Measurements from ENCODE around the gene KCNIP2. TPM values are rescaled to one million over a fixed set of nuclear protein-coding genes. Genes with fewer than 3 reads are reported as not detected.

The KCNIP2 gene
- total and polyA plus RNA-seq, 2 donors (not counting 1 experiment from before 2014, with no cell fraction given): 0.37 to 1.8 TPM

- Histone ChIP-seq H2AFZ (ENCODE audit: low read length) (no peak overlapping the region), H3K4me1 (ENCODE audit: control insufficient read depth, extremely low read depth, insufficient read depth, low read length) (no peaks in the 10 kb centered on the region), H3K36me3 (ENCODE audit: control insufficient read depth, insufficient read depth, low read length) (no peaks in the 10 kb centered on the region), H3K27me3 (ENCODE audit: control insufficient read depth, insufficient read depth, low read length) (no peaks in the 10 kb centered on the region), H4K20me1 (ENCODE audit: control insufficient read depth, extremely low read depth, insufficient read depth, low read length) (no peaks in the 10 kb centered on the region), H3K9me3 (ENCODE audit: control insufficient read depth, insufficient read depth, low read depth, low read length) (no peaks in the 10 kb centered on the region), H3K4me2 (ENCODE audit: extremely low read depth, insufficient read depth, low read length) (no peak overlapping the region), H3K79me2 (ENCODE audit: control insufficient read depth, insufficient read depth, low read length) (no peaks in the 10 kb centered on the region), H3K9ac (ENCODE audit: insufficient read depth, low read length) (no peak overlapping the region), H3K27ac (ENCODE audit: insufficient read depth, low read length) (no peak overlapping the region), H3K4me3 (replicated peaks in 1 of 4; ENCODE audit: control extremely low read depth in 1 of 4, insufficient read depth in 1 of 4, low read depth in 3 of 4, low read length in 4 of 4) (no peak overlapping the region)
- TF ChIP-seq EZH2 (IDR thresholded peaks at IDR 0.05; ENCODE audit: low read length, missing control alignments): no peak
- TF ChIP-seq, protein P1, sequence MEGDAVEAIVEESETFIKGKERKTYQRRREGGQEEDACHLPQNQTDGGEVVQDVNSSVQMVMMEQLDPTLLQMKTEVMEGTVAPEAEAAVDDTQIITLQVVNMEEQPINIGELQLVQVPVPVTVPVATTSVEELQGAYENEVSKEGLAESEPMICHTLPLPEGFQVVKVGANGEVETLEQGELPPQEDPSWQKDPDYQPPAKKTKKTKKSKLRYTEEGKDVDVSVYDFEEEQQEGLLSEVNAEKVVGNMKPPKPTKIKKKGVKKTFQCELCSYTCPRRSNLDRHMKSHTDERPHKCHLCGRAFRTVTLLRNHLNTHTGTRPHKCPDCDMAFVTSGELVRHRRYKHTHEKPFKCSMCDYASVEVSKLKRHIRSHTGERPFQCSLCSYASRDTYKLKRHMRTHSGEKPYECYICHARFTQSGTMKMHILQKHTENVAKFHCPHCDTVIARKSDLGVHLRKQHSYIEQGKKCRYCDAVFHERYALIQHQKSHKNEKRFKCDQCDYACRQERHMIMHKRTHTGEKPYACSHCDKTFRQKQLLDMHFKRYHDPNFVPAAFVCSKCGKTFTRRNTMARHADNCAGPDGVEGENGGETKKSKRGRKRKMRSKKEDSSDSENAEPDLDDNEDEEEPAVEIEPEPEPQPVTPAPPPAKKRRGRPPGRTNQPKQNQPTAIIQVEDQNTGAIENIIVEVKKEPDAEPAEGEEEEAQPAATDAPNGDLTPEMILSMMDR (conservative IDR thresholded peaks at IDR 0.05 in 1 of 2, IDR thresholded peaks at IDR 0.05 in 1 of 2; ENCODE audit: low read depth in 1 of 2, low read length in 2 of 2): no peak
- DNase-seq (ENCODE audit: low read depth in 2 of 2): no peak
Measured at GRCh38 chr10:101839002-101839401, 4.6 kb downstream of the KCNIP2 start.

DNA sequence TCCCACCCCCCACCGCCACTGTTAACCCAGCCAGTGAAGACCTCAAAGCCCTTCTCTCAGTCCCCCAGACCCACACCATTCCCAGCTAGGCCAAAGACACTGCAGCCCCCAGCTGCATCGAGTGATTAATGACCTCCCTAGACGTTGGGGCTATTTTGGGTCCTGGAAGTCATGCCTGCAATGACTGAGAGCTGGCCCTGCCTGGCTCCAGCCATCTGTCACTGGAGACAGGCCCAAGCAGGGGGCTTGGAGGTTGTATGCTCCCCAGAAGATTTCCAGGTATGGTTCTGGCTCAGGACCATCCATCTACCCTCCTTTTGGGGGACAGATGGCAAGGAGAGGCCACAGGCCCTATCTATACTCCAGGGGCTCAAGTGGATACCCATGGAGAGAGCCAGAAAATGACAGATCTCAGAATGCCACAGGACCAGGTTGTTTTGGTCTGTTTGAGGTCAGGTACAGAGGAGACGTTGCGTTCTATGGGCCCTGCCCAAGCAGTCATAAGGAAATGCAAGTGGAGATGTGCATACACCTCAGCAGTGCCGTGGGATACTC is 5.1 kb downstream of the KCNIP2 start:
- H3K4me1 ChIP-seq (ENCODE audit: control insufficient read depth, extremely low read depth, insufficient read depth, low read length): no peaks in the 10 kb centered on the region
- H3K27ac ChIP-seq (ENCODE audit: insufficient read depth, low read length): no peak overlapping the region
- no peaks in the 10 kb centered on the region for H4K20me1 ChIP-seq (ENCODE audit: control insufficient read depth, extremely low read depth, insufficient read depth, low read length)
- H3K79me2 ChIP-seq (ENCODE audit: control insufficient read depth, insufficient read depth, low read length): no peaks in the 10 kb centered on the region
- TF ChIP-seq, protein P1 (conservative IDR thresholded peaks at IDR 0.05 in 1 of 2, IDR thresholded peaks at IDR 0.05 in 1 of 2; ENCODE audit: low read depth in 1 of 2, low read length in 2 of 2): no peak
- no peak for TF ChIP-seq EZH2 (IDR thresholded peaks at IDR 0.05; ENCODE audit: low read length, missing control alignments)
- H3K9ac ChIP-seq (ENCODE audit: insufficient read depth, low read length): no peak overlapping the region
- H3K4me2 ChIP-seq (ENCODE audit: extremely low read depth, insufficient read depth, low read length): no peak overlapping the region
- no peaks in the 10 kb centered on the region for H3K9me3 ChIP-seq (ENCODE audit: control insufficient read depth, insufficient read depth, low read depth, low read length)
- DNase-seq (ENCODE audit: low read depth in 2 of 2): no peak
- H3K36me3 ChIP-seq (ENCODE audit: control insufficient read depth, insufficient read depth, low read length): no peaks in the 10 kb centered on the region
- no peak overlapping the region for H2AFZ ChIP-seq (ENCODE audit: low read length)
- H3K4me3 ChIP-seq (replicated peaks in 1 of 4; ENCODE audit: control extremely low read depth in 1 of 4, insufficient read depth in 1 of 4, low read depth in 3 of 4, low read length in 4 of 4): no peak overlapping the region
- no peaks in the 10 kb centered on the region for H3K27me3 ChIP-seq (ENCODE audit: control insufficient read depth, insufficient read depth, low read length)

DNA sequence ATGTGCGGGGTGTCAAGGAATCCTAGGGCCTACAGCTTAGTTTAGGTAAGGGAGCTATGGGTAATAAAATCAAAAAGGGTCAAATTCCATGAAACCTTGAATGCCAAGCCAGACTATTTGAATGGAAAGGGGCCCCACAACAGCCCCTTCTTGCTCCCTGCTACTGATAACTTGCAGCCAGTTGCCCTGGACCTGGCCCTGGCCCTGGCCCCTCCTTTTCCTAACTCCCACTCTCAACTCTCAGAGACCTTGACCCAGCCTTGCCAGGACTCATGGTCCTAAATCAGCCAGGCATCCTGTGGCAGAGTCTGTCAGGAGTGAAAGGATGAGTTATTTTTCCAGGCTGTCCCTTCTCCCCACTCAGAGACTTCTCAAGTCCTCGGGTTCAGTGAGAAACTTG is 5.9 kb downstream of the KCNIP2 start:
- Histone ChIP-seq H3K9ac (ENCODE audit: insufficient read depth, low read length) (no peak overlapping the region), H4K20me1 (ENCODE audit: control insufficient read depth, extremely low read depth, insufficient read depth, low read length) (no peaks in the 10 kb centered on the region), H3K4me2 (ENCODE audit: extremely low read depth, insufficient read depth, low read length) (no peak overlapping the region), H3K36me3 (ENCODE audit: control insufficient read depth, insufficient read depth, low read length) (no peaks in the 10 kb centered on the region), H3K27me3 (ENCODE audit: control insufficient read depth, insufficient read depth, low read length) (no peaks in the 10 kb centered on the region), H2AFZ (ENCODE audit: low read length) (no peak overlapping the region), H3K9me3 (ENCODE audit: control insufficient read depth, insufficient read depth, low read depth, low read length) (no peaks in the 10 kb centered on the region), H3K4me3 (replicated peaks in 1 of 4; ENCODE audit: control extremely low read depth in 1 of 4, insufficient read depth in 1 of 4, low read depth in 3 of 4, low read length in 4 of 4) (no peak overlapping the region), H3K27ac (ENCODE audit: insufficient read depth, low read length) (no peak overlapping the region), H3K79me2 (ENCODE audit: control insufficient read depth, insufficient read depth, low read length) (no peaks in the 10 kb centered on the region), H3K4me1 (ENCODE audit: control insufficient read depth, extremely low read depth, insufficient read depth, low read length) (no peaks in the 10 kb centered on the region)
- no peak for DNase-seq (ENCODE audit: low read depth in 2 of 2)
- TF ChIP-seq EZH2 (IDR thresholded peaks at IDR 0.05; ENCODE audit: low read length, missing control alignments): no peak
- TF ChIP-seq, protein P1 (conservative IDR thresholded peaks at IDR 0.05 in 1 of 2, IDR thresholded peaks at IDR 0.05 in 1 of 2; ENCODE audit: low read depth in 1 of 2, low read length in 2 of 2): no peak

Data from fibroblast of lung (primary cell).